AG04450 (cell line): ENCODE measurements around the gene APOD. TPM values are rescaled to one million over a fixed set of nuclear protein-coding genes. Genes with fewer than 3 reads are reported as not detected.

ENCODE experiments used
- CTCF ChIA-PET: fragments of 300-600, 350-600 bp; formaldehyde crosslinking; extraction: SDS; loops from one replicate; lab custom pipeline; 2022; ENCODE audit warnings: antibody characterized with exemption, inconsistent platforms; lab: Charles Lee
- POLR2A ChIA-PET: fragments of 350-600 bp; formaldehyde crosslinking; extraction: SDS; loops from one replicate; lab custom pipeline; 2021; ENCODE audit warnings: antibody characterized with exemption, inconsistent platforms; lab: Yijun Ruan, JAX
- DNase-seq: peaks from one replicate; pipeline ENCODE4 v3.0.0-alpha.2; 2011; ENCODE audit warnings: low read depth, low spot score
- H3K27ac ChIP-seq: one replicate; pipeline ENCODE4 v1.5.1; 2012; ENCODE audit warnings: low read depth, low read length, control low read depth
- H3K27me3 ChIP-seq: one replicate; pipeline ENCODE4 v1.6.0; 2012; ENCODE audit warnings: low read length; ENCODE audit not compliant: control insufficient read depth, insufficient read depth
- H3K4me3 ChIP-seq: 2 replicates; pipeline ENCODE4 v1.5.1; 2011; ENCODE audit warnings: mild to moderate bottlenecking, low read depth, low read length, control low read depth
- H3K9me3 ChIP-seq: 2 replicates; pipeline ENCODE4 v1.5.1; 2012; ENCODE audit warnings: low read length; ENCODE audit not compliant: control insufficient read depth, insufficient read depth
- CTCF ChIP-seq: IDR thresholded peaks from 2 replicates; pipeline ENCODE4 v1.5.1; 2011; ENCODE audit warnings: low read depth, low read length, control low read depth, inconsistent platforms
- polyA plus RNA-seq: library from polyadenylated mRNA; depleted of rRNA; stranded (reverse); fragments of >200 nt; gene quantifications from 2 replicates; pipeline ENCODE4 v1.2.3, GENCODE V29; 2011

APOD gene
- polyA plus RNA-seq, 1 experiment: 0.56 TPM

- no peak for TF ChIP-seq CTCF
- Histone ChIP-seq H3K9me3 (no peaks in the 10 kb centered on the region; the same call in 1 of the 2 replicates), H3K4me3 (no peak overlapping the region), H3K27me3 (peaks cover 37% of the 10 kb centered on the region), H3K27ac (no peak overlapping the region)
- ChIA-PET CTCF (no interaction called here), POLR2A (no interaction called here)
- no peak for DNase-seq
Observed at GRCh38 chr3:195573611-195574496, 9.9 kb downstream of the APOD start.

GRCh38 chr3:195571361-195571760, 12.4 kb downstream of the APOD start:
- no peak for DNase-seq
- peaks cover 38% of the 10 kb centered on the region for H3K27me3 ChIP-seq
- H3K4me3 ChIP-seq: no peak overlapping the region
- no peak for TF ChIP-seq CTCF
- ChIA-PET POLR2A (no interaction called here), CTCF (no interaction called here)
- no peaks in the 10 kb centered on the region; the same call in 1 of the 2 replicates for H3K9me3 ChIP-seq
- H3K27ac ChIP-seq: no peak overlapping the region

- Histone ChIP-seq H3K27ac (no peak overlapping the region), H3K27me3 (peaks cover 39% of the 10 kb centered on the region), H3K4me3 (no peak overlapping the region), H3K9me3 (no peaks in the 10 kb centered on the region; the same call in 1 of the 2 replicates)
- CTCF ChIA-PET: no interaction called here
- POLR2A ChIA-PET: no interaction called here
- no peak for TF ChIP-seq CTCF
- DNase-seq: no peak
Observed at GRCh38 chr3:195570912-195571311, 12.8 kb downstream of the APOD start.

GRCh38 chr3:195570344-195570743, 13.4 kb downstream of the APOD start:
- H3K27ac ChIP-seq: no peak overlapping the region
- POLR2A ChIA-PET: interaction anchor here (0.6 kb wide), 1 partner anchor 11 kb away, joined by 6 read pairs; no protein-coding TSS in a partner anchor
- peaks cover 42% of the 10 kb centered on the region for H3K27me3 ChIP-seq
- H3K4me3 ChIP-seq: no peak overlapping the region
- CTCF ChIA-PET: no interaction called here
- no peak for TF ChIP-seq CTCF
- no peak for DNase-seq
- H3K9me3 ChIP-seq: no peaks in the 10 kb centered on the region; the same call in 1 of the 2 replicates

GRCh38 chr3:195568630-195569029, 15.1 kb downstream of the APOD start:
- Histone ChIP-seq H3K27ac (no peak overlapping the region), H3K9me3 (no peaks in the 10 kb centered on the region; the same call in 1 of the 2 replicates), H3K27me3 (peaks cover 38% of the 10 kb centered on the region), H3K4me3 (no peak overlapping the region)
- no peak for TF ChIP-seq CTCF
- ChIA-PET POLR2A (no interaction called here), CTCF (no interaction called here)
- no peak for DNase-seq
